Left lung (tissue), 10 donors: Measurements from ENCODE around the gene HSP90AA1. TPM values are rescaled to one million over a fixed set of nuclear protein-coding genes. Genes with fewer than 3 reads are reported as not detected.

Experiments
- ATAC-seq: fragments of 200-7000 bp; cut with Tn5 transposase; one replicate; pipeline ENCODE4 v1.9.1; 2020; ENCODE audit warnings: moderate library complexity
- DNase-seq, 4 donors: peaks; one replicate each; pipeline ENCODE4 v3.0.0-alpha.2; 2013 to 2020
- H3K27ac ChIP-seq, 2 donors: fragments of 200-600 bp; sonication (generic) in 1 of 2; one replicate each; pipeline versions ENCODE4 v1.5.0 to v1.8.0; 2020 to 2021
- H3K27me3 ChIP-seq, 2 donors: fragments of 200-600 bp; sonication (generic) in 1 of 2; one replicate each; pipeline versions ENCODE4 v1.5.0 to v1.8.0; 2020 to 2021
- H3K36me3 ChIP-seq, 2 donors: fragments of 200-600 bp; sonication (generic) in 1 of 2; one replicate each; pipeline versions ENCODE4 v1.5.0 to v1.8.0; 2020 to 2021
- H3K4me1 ChIP-seq, 2 donors: fragments of 200-600 bp; one replicate each; pipeline ENCODE4 v1.8.0; 2021
- H3K4me3 ChIP-seq, 2 donors: fragments of 200-600 bp; sonication (generic) in 1 of 2; one replicate each; pipeline versions ENCODE4 v1.5.0 to v1.8.0; 2020 to 2021; ENCODE audit warnings: mild to moderate bottlenecking in 1 of 2
- H3K9me3 ChIP-seq, 2 donors: fragments of 200-600 bp; sonication (generic) in 1 of 2; one replicate each; pipeline versions ENCODE4 v1.5.0 to v1.8.0; 2020 to 2021
- intact Hi-C, 2 donors: fragments of 100-400 bp; cut with DNase I; formaldehyde crosslinking; loops; one replicate each; pipeline versions ENCODE4 v1.11.2 to v1.14.2; 2022
- polyA plus RNA-seq, 6 donors: library from polyadenylated mRNA; unstranded; fragments of 120-200 nt; gene quantifications; one replicate each; pipeline ENCODE4 v1.2.1, GENCODE V29; 2013; ENCODE audit not compliant: insufficient read length in 6 of 6
- total RNA-seq, 2 donors: library from RNA; stranded (reverse); fragmentation: NEBNext Ultra II Directional; extraction: Animal tissue kit (Norgen Biotek cat#: 25700); gene quantifications; one replicate each; pipeline ENCODE4 v1.2.1, GENCODE V29; 2021
- TF ChIP-seq, protein P1 (sequence below), 2 donors: fragments of 200-600 bp; sonication (generic) in 1 of 2; IDR thresholded peaks; one replicate each; pipeline versions ENCODE4 v1.5.0 to v1.8.0; 2021; ENCODE audit warnings: antibody characterized with exemption in 2 of 2
- donor health status: DM: no; HTN: yes; CAD: no.
- donor health status: DM: no; HTN: no; CAD: no.

Gene HSP90AA1
- total and polyA plus RNA-seq, 8 donors, result 515 to 760 (median 630) TPM

- ATAC-seq, result no peak
- H3K9me3 ChIP-seq, result no peaks in the 10 kb centered on the region
- DNase-seq, result no peak
- TF ChIP-seq, protein P1, sequence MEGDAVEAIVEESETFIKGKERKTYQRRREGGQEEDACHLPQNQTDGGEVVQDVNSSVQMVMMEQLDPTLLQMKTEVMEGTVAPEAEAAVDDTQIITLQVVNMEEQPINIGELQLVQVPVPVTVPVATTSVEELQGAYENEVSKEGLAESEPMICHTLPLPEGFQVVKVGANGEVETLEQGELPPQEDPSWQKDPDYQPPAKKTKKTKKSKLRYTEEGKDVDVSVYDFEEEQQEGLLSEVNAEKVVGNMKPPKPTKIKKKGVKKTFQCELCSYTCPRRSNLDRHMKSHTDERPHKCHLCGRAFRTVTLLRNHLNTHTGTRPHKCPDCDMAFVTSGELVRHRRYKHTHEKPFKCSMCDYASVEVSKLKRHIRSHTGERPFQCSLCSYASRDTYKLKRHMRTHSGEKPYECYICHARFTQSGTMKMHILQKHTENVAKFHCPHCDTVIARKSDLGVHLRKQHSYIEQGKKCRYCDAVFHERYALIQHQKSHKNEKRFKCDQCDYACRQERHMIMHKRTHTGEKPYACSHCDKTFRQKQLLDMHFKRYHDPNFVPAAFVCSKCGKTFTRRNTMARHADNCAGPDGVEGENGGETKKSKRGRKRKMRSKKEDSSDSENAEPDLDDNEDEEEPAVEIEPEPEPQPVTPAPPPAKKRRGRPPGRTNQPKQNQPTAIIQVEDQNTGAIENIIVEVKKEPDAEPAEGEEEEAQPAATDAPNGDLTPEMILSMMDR (IDR thresholded peaks at IDR 0.05), result no peak
- H3K36me3 ChIP-seq, result no peaks in the 10 kb centered on the region
- intact Hi-C loops, result no loop called here
- no peaks in the 10 kb centered on the region for H3K27me3 ChIP-seq
- no peak overlapping the region for H3K27ac ChIP-seq
- no peak overlapping the region for H3K4me3 ChIP-seq
- H3K4me1 ChIP-seq, result no peaks in the 10 kb centered on the region
Measured at GRCh38 chr14:102095231-102095870, 8.5 kb upstream of the HSP90AA1 start.

DNA sequence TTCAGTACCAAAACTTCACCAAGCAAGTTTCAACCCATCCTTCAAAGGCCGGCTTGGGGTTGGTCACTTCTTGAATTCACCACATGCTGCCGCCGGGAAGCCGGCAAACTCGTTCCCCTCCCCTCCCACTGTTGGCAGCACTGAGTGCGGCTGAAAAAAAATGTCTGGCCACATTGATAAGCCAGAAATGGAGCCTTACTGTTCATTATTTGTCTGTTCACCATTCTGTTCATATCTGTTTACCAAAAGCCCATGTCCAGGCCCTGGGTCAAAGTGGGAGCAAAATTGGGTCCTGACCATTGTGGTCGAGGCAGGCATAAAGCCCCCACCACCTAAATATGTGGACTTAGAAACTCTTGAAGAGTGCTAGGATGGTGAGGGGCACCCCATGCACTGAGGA lies 7.3 kb upstream of the HSP90AA1 start:
- Histone ChIP-seq H3K9me3 (no peaks in the 10 kb centered on the region), H3K27ac (no peak overlapping the region), H3K36me3 (no peaks in the 10 kb centered on the region), H3K27me3 (no peaks in the 10 kb centered on the region), H3K4me3 (no peak overlapping the region), H3K4me1 (peaks cover 0 to 5% of the 10 kb centered on the region in 2 donors)
- peak in 1 of 4 donors; percentile 32 for DNase-seq
- ATAC-seq, result no peak
- intact Hi-C loops, result no loop called here
- TF ChIP-seq, protein P1 (IDR thresholded peaks at IDR 0.05), result no peak

DNA sequence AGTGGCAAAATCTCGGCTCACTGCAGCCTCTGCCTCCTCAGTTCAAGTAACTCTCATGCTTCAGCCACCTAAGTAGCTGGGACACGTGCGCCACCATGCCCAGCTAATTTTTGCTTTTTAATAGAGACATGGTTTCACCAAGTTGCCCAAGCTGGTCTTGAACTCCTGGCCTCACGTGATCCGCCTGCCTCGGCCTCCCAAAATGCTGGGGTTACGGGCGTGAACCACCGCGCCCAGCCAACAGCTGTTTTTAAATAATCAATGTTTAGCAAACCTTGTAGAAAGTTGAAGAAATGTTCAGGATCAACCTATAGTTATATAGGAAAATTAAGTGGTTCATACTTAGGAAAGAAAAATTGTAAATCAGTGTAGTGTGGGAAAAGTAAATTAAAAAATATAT lies 6.0 kb upstream of the HSP90AA1 start:
- H3K27ac ChIP-seq, result no peak overlapping the region
- H3K36me3 ChIP-seq, result no peaks in the 10 kb centered on the region
- no peak overlapping the region for H3K4me3 ChIP-seq
- H3K27me3 ChIP-seq, result no peaks in the 10 kb centered on the region
- ATAC-seq (no peak), DNase-seq (no peak)
- H3K9me3 ChIP-seq, result no peaks in the 10 kb centered on the region
- TF ChIP-seq, protein P1 (IDR thresholded peaks at IDR 0.05), result no peak
- peaks cover 3 to 18% of the 10 kb centered on the region in 2 donors for H3K4me1 ChIP-seq
- intact Hi-C loops, result no loop called here

DNA sequence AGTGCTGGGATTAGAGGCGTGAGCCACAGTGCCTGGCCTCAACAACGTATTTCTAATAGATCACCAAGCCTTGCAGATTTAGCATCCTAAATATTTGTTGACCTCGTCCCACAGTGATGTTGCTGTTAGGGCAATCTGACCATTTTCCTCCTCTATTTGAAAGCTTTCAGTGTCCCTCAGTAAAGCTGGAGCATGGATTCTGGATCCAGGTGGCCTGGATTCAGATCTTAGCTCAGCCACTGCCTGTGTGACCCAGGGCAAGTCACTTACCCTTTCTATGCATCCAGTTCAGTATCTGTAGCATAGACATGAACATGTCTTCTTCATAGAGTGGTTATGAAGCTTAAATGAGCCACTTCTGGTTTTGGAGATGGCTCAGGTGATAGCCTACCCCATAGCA lies 3.9 kb upstream of the HSP90AA1 start:
- peaks cover 3 to 25% of the 10 kb centered on the region in 2 donors for H3K4me1 ChIP-seq
- ATAC-seq, result no peak
- H3K27ac ChIP-seq, result no peak overlapping the region
- no peak for DNase-seq
- intact Hi-C loops, result no loop called here
- no peaks in the 10 kb centered on the region for H3K9me3 ChIP-seq
- no peak overlapping the region for H3K4me3 ChIP-seq
- peaks cover 0 to 3% of the 10 kb centered on the region in 2 donors for H3K36me3 ChIP-seq
- no peaks in the 10 kb centered on the region for H3K27me3 ChIP-seq
- TF ChIP-seq, protein P1 (IDR thresholded peaks at IDR 0.05), result no peak

DNA sequence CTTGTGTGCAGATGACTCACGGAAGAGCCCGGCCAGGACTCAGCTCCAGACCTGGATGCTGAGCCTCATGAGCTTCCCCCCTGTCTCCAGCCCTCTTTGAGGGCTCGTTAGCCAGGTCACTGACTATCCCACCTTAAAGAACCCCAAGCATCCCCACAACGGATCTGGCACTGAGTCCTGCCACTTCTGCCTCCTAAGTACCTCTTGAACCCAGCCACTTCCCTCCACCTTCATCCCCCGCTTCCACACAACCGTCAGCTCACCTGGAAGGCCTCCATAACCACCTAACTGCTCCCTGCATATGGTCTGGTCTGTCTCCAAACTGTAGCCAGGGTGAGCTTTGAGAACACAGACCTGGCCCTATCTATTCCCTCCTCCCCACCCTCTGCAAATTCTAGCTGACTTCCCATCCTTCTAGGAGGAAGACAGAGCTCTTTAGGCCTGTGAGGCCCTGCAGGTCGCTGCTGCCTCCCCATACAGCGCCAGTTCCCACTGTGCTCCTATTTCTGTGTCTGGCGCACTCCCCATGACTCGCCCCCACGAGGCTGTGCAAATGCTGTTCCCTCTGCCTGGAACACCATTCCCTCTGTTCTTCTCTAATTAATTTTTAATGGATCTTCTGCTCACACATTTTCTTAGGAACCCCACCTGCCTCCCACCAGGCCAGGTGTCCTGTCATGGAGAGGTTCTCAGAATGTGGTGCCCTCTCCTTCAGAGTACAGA lies 2.9 kb upstream of the HSP90AA1 start:
- Histone ChIP-seq H3K27me3 (no peaks in the 10 kb centered on the region), H3K4me1 (peaks cover 12 to 34% of the 10 kb centered on the region in 2 donors), H3K27ac (no peak overlapping the region), H3K4me3 (no peak overlapping the region), H3K9me3 (no peaks in the 10 kb centered on the region), H3K36me3 (peaks cover 0 to 12% of the 10 kb centered on the region in 2 donors)
- TF ChIP-seq, protein P1 (IDR thresholded peaks at IDR 0.05), result no peak
- no peak for DNase-seq
- intact Hi-C loops, result no loop called here
- no peak for ATAC-seq
